GM06990 (cell line): ENCODE data around the gene FGFR2.

Experiments used
- DNase-seq: peaks from one replicate; pipeline ENCODE4 v3.0.0-alpha.2; 2011; ENCODE audit not compliant: insufficient read length; ENCODE audit errors: extremely low read depth
- H3K27me3 ChIP-seq: replicated peaks from 2 replicates; pipeline ENCODE4 v1.6.0; 2011; ENCODE audit warnings: low read length; ENCODE audit not compliant: control insufficient read depth, insufficient read depth
- H3K36me3 ChIP-seq: 2 replicates; pipeline ENCODE4 v1.5.1; 2011; ENCODE audit warnings: low read length; ENCODE audit not compliant: control insufficient read depth, insufficient read depth
- H3K4me3 ChIP-seq: replicated peaks from 2 replicates; pipeline ENCODE4 v1.5.1; 2011; ENCODE audit warnings: low read depth, mild to moderate bottlenecking, control low read depth, low read length
- CTCF ChIP-seq: IDR thresholded peaks from 2 replicates; pipeline ENCODE4 v1.5.1; 2011; ENCODE audit warnings: low read length, control low read depth, mild to moderate bottlenecking, inconsistent platforms; ENCODE audit not compliant: insufficient read depth, poor library complexity, severe bottlenecking

Gene FGFR2

GRCh38 chr10:121459622-121460453 lies 138.4 kb downstream of the FGFR2 start:
- Histone ChIP-seq H3K36me3 (no peaks in the 10 kb centered on the region), H3K27me3 (no peaks in the 10 kb centered on the region), H3K4me3 (no peak overlapping the region)
- DNase-seq: no peak
- TF ChIP-seq CTCF: no peak

- Histone ChIP-seq H3K4me3 (no peak overlapping the region), H3K36me3 (no peaks in the 10 kb centered on the region), H3K27me3 (no peaks in the 10 kb centered on the region)
- no peak for DNase-seq
- no peak for TF ChIP-seq CTCF
These were observed 139.0 kb downstream of the FGFR2 start for GRCh38 chr10:121459279-121459621.

GRCh38 chr10:121457729-121458128 lies 140.5 kb downstream of the FGFR2 start:
- no peak overlapping the region for H3K4me3 ChIP-seq
- TF ChIP-seq CTCF: no peak
- H3K36me3 ChIP-seq: no peaks in the 10 kb centered on the region
- no peak for DNase-seq
- H3K27me3 ChIP-seq: no peaks in the 10 kb centered on the region; the same call in 1 of the 2 replicates

- H3K27me3 ChIP-seq: no peaks in the 10 kb centered on the region; the same call in 1 of the 2 replicates
- DNase-seq: no peak
- H3K4me3 ChIP-seq: no peak overlapping the region
- H3K36me3 ChIP-seq: no peaks in the 10 kb centered on the region
- no peak for TF ChIP-seq CTCF
These were observed 142.9 kb downstream of the FGFR2 start for GRCh38 chr10:121455377-121455776.

- Histone ChIP-seq H3K27me3 (no peaks in the 10 kb centered on the region; the same call in 1 of the 2 replicates), H3K4me3 (no peak overlapping the region), H3K36me3 (no peaks in the 10 kb centered on the region)
- DNase-seq: no peak
- no peak for TF ChIP-seq CTCF
These were observed 143.5 kb downstream of the FGFR2 start for GRCh38 chr10:121454781-121455180.

- TF ChIP-seq CTCF: no peak
- Histone ChIP-seq H3K4me3 (no peak overlapping the region), H3K27me3 (no peaks in the 10 kb centered on the region; the same call in none of the 2 replicates), H3K36me3 (no peaks in the 10 kb centered on the region)
- DNase-seq: no peak
These were observed 145.1 kb downstream of the FGFR2 start for GRCh38 chr10:121453160-121453559.
